Smooth muscle cell (in vitro differentiated cells): ENCODE measurements around the gene CELSR1. TPM values are rescaled to one million over a fixed set of nuclear protein-coding genes. Genes with fewer than 3 reads are reported as not detected.

Experiments
- DNase-seq: peaks from one replicate; lab custom pipeline; 2025; ENCODE audit not compliant: unreplicated experiment; lab: John Stamatoyannopoulos, UW
- H2AFZ ChIP-seq: fragments of 200-600 bp; sonication (generic); 2 replicates; pipeline ENCODE4 v1.6.0; 2016; ENCODE audit warnings: antibody characterized with exemption, low read depth, mild to moderate bottlenecking
- H3F3A ChIP-seq: fragments of 200-600 bp; sonication (generic); 2 replicates; pipeline ENCODE4 v1.6.0; 2017; ENCODE audit warnings: antibody characterized with exemption, low read depth
- H3K27ac ChIP-seq: fragments of 200-600 bp; sonication (generic); 2 replicates; pipeline ENCODE4 v1.5.1; 2016; ENCODE audit warnings: low read depth, mild to moderate bottlenecking
- H3K27me3 ChIP-seq: fragments of 200-600 bp; sonication (generic); 2 replicates; pipeline ENCODE4 v1.6.1; 2016; ENCODE audit warnings: low read depth, mild to moderate bottlenecking
- H3K36me3 ChIP-seq: fragments of 200-600 bp; sonication (generic); 2 replicates; pipeline ENCODE4 v1.5.1; 2016; ENCODE audit warnings: low read depth
- H3K4me1 ChIP-seq: fragments of 200-600 bp; sonication (generic); 2 replicates; pipeline ENCODE4 v1.5.1; 2016; ENCODE audit warnings: low read depth
- H3K4me2 ChIP-seq: fragments of 200-600 bp; sonication (generic); 2 replicates; pipeline ENCODE4 v1.6.0; 2016; ENCODE audit warnings: mild to moderate bottlenecking
- H3K4me3 ChIP-seq: fragments of 200-600 bp; sonication (generic); 2 replicates; pipeline ENCODE4 v1.5.1; 2016; ENCODE audit warnings: mild to moderate bottlenecking
- H3K79me2 ChIP-seq: fragments of 200-600 bp; sonication (generic); 2 replicates; pipeline ENCODE4 v1.6.0; 2016; ENCODE audit warnings: low read depth, mild to moderate bottlenecking
- H3K9ac ChIP-seq: fragments of 200-600 bp; sonication (generic); 2 replicates; pipeline ENCODE4 v1.6.0; 2016; ENCODE audit warnings: low read depth
- H3K9me3 ChIP-seq: fragments of 200-600 bp; sonication (generic); replicated peaks from 2 replicates; pipeline ENCODE4 v1.5.1; 2016; ENCODE audit warnings: low read depth
- H4K20me1 ChIP-seq: fragments of 200-600 bp; sonication (generic); 2 replicates; pipeline ENCODE4 v1.6.0; 2016; ENCODE audit warnings: low read depth
- CTCF ChIP-seq: fragments of 200-600 bp; sonication (generic); IDR thresholded peaks from 2 replicates; pipeline ENCODE4 v1.5.1; 2017; ENCODE audit warnings: borderline replicate concordance, mild to moderate bottlenecking, antibody characterized with exemption; ENCODE audit not compliant: insufficient read depth, poor library complexity, severe bottlenecking
- WGBS: methylation state at CpG from one replicate; pipeline ENCODE4 v1.1.7; 2016; ENCODE audit warnings: low lambda C conversion rate; 5-methylcytosine and 5-hydroxymethylcytosine counted together
- polyA plus RNA-seq: library from polyadenylated mRNA; unstranded; fragments of >200 nt; fragmentation: Nextera tagmentation; extraction: Ambion mirVana; gene quantifications from 2 replicates; pipeline ENCODE4 v1.2.1, GENCODE V29; 2016
- total RNA-seq: library from RNA; depleted of rRNA; stranded (reverse); fragments of >200 nt; gene quantifications from 2 replicates; pipeline ENCODE4 v1.2.3, GENCODE V29; 2014

The CELSR1 gene
- total and polyA plus RNA-seq, 2 experiments from 2014 or later: 3.6 to 15.2 TPM

GRCh38 chr22:46380069-46380468 lies 157.4 kb downstream of the CELSR1 start:
- H2AFZ ChIP-seq: no peak overlapping the region
- H3K9me3 ChIP-seq: peaks cover 6% of the 10 kb centered on the region
- no peak overlapping the region for H3K4me3 ChIP-seq
- H3K27me3 ChIP-seq: no peaks in the 10 kb centered on the region
- H3K9ac ChIP-seq: no peak overlapping the region
- no peak overlapping the region for H3K27ac ChIP-seq
- no peaks in the 10 kb centered on the region for H4K20me1 ChIP-seq
- H3K4me1 ChIP-seq: peaks cover 20% of the 10 kb centered on the region
- no peaks in the 10 kb centered on the region for H3F3A ChIP-seq
- WGBS: 94% methylated on average over 19 of the region's 19 CpGs
- no peak overlapping the region for H3K4me2 ChIP-seq
- H3K79me2 ChIP-seq: no peaks in the 10 kb centered on the region
- DNase-seq: no peak
- no peak for TF ChIP-seq CTCF
- no peaks in the 10 kb centered on the region for H3K36me3 ChIP-seq

DNA sequence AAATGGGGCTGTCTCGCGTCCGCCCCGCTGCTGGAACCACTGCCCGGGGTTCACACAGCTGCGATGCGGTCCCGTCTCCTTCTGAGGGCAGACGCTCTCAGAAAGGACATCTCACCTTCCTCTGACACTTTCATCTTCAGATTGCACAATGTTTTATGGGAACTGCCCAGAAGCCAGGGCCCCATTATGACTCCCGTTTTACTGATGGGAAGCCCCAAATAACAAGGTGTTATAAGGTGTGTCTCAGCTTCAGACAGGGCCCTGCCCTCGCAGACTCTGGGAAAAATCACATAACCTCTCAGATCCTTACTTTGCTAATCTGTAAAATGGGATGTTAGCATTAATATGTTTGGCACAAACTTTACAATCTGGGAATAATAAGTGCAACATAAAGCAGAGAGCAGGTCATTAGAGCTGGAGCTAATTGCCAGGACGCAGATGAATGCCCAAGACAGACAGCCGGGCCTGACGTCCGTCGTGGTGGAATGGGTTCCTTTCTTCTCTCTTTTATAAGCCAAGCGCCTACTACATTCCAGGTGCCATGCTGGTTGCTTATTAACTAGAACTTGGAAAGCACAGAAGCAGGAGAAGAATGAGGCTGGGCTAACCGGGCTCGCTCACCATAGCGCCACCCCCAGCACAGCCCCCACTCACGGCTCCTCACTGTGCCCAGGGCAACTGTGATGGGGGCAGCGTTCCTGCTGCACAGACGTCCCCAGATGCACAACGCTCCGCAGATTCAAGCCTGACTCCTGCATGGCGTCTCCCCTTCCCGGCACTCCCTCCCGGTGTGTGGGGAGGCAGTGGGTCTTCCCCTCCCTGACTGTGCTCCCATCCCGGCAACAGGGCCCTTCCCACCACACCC lies 158.1 kb downstream of the CELSR1 start:
- no peak overlapping the region for H3K4me2 ChIP-seq
- no peaks in the 10 kb centered on the region for H3K27me3 ChIP-seq
- 88% methylated on average over 29 of the region's 29 CpGs for WGBS
- H3K9me3 ChIP-seq: peaks cover 6% of the 10 kb centered on the region
- no peaks in the 10 kb centered on the region for H3F3A ChIP-seq
- no peak for DNase-seq
- H4K20me1 ChIP-seq: no peaks in the 10 kb centered on the region
- H3K4me1 ChIP-seq: peaks cover 20% of the 10 kb centered on the region
- no peak overlapping the region for H3K9ac ChIP-seq
- TF ChIP-seq CTCF: no peak
- no peak overlapping the region for H2AFZ ChIP-seq
- H3K27ac ChIP-seq: no peak overlapping the region
- no peaks in the 10 kb centered on the region for H3K36me3 ChIP-seq
- H3K4me3 ChIP-seq: no peak overlapping the region
- no peaks in the 10 kb centered on the region for H3K79me2 ChIP-seq

- H3K79me2 ChIP-seq: no peaks in the 10 kb centered on the region
- no peaks in the 10 kb centered on the region for H3K27me3 ChIP-seq
- H3F3A ChIP-seq: no peaks in the 10 kb centered on the region
- no peak overlapping the region for H3K9ac ChIP-seq
- H3K27ac ChIP-seq: no peak overlapping the region
- TF ChIP-seq CTCF: no peak
- H3K4me1 ChIP-seq: peaks cover 20% of the 10 kb centered on the region
- no peak overlapping the region for H3K4me3 ChIP-seq
- no peak for DNase-seq
- H2AFZ ChIP-seq: no peak overlapping the region
- peaks cover 6% of the 10 kb centered on the region for H3K9me3 ChIP-seq
- H4K20me1 ChIP-seq: no peaks in the 10 kb centered on the region
- 75% methylated on average over 22 of the region's 22 CpGs for WGBS
- no peak overlapping the region for H3K4me2 ChIP-seq
- H3K36me3 ChIP-seq: no peaks in the 10 kb centered on the region
Observed at GRCh38 chr22:46378426-46379065, 158.9 kb downstream of the CELSR1 start.
